ENCODE results near the gene RSPH1.

Gene RSPH1

GRCh38 chr21:42459546-42460215 lies 36.3 kb downstream of the RSPH1 start:
- no peak for DNase-seq (ENCODE audit: low read depth in 2 of 2)
- TF ChIP-seq CTCF (IDR thresholded peaks at IDR 0.05; ENCODE audit: low read depth, low read length) = no peak
- H3K4me3 ChIP-seq (replicated peaks in 1 of 2; ENCODE audit: low read depth in 2 of 2, low read length in 2 of 2) = no peak overlapping the region

- no peak overlapping the region for H3K4me3 ChIP-seq (replicated peaks in 1 of 2; ENCODE audit: low read depth in 2 of 2, low read length in 2 of 2)
- TF ChIP-seq CTCF (IDR thresholded peaks at IDR 0.05; ENCODE audit: low read depth, low read length) = no peak
- DNase-seq (ENCODE audit: low read depth in 2 of 2) = no peak
Measured at GRCh38 chr21:42459082-42459460, 37.0 kb downstream of the RSPH1 start.

- no peak for TF ChIP-seq CTCF (IDR thresholded peaks at IDR 0.05; ENCODE audit: low read depth, low read length)
- DNase-seq (ENCODE audit: low read depth in 2 of 2) = no peak
- H3K4me3 ChIP-seq (replicated peaks in 1 of 2; ENCODE audit: low read depth in 2 of 2, low read length in 2 of 2) = no peak overlapping the region
Measured at GRCh38 chr21:42456457-42456856, 39.6 kb downstream of the RSPH1 start.

- no peak for TF ChIP-seq CTCF (IDR thresholded peaks at IDR 0.05; ENCODE audit: low read depth, low read length)
- DNase-seq (ENCODE audit: low read depth in 2 of 2) = no peak
- no peak overlapping the region for H3K4me3 ChIP-seq (replicated peaks in 1 of 2; ENCODE audit: low read depth in 2 of 2, low read length in 2 of 2)
Measured at GRCh38 chr21:42455754-42456440, 40.1 kb downstream of the RSPH1 start.

GRCh38 chr21:42455196-42455595 lies 40.8 kb downstream of the RSPH1 start:
- no peak overlapping the region for H3K4me3 ChIP-seq (replicated peaks in 1 of 2; ENCODE audit: low read depth in 2 of 2, low read length in 2 of 2)
- no peak for DNase-seq (ENCODE audit: low read depth in 2 of 2)
- TF ChIP-seq CTCF (IDR thresholded peaks at IDR 0.05; ENCODE audit: low read depth, low read length) = no peak

- no peak for TF ChIP-seq CTCF (IDR thresholded peaks at IDR 0.05; ENCODE audit: low read depth, low read length)
- no peak for DNase-seq (ENCODE audit: low read depth in 2 of 2)
- no peak overlapping the region for H3K4me3 ChIP-seq (replicated peaks in 1 of 2; ENCODE audit: low read depth in 2 of 2, low read length in 2 of 2)
Measured at GRCh38 chr21:42454786-42455185, 41.2 kb downstream of the RSPH1 start.
